GM21529 (cell line): ENCODE results near the gene LHX1.

Experiments used
- ATAC-seq: cut with Tn5 transposase; IDR thresholded peaks from one replicate; pipeline ENCODE4 v1.9.1; 2021; ENCODE audit not compliant: unreplicated experiment

LHX1 gene

GRCh38 chr17:36921095-36921851 is 16.0 kb upstream of the LHX1 start:
- ATAC-seq = no peak

- ATAC-seq = no peak
Observed at GRCh38 chr17:36922175-36922574, 15.1 kb upstream of the LHX1 start.

GRCh38 chr17:36923814-36924221 is 13.5 kb upstream of the LHX1 start:
- no peak for ATAC-seq

GRCh38 chr17:36926226-36926625 is 11.0 kb upstream of the LHX1 start:
- no peak for ATAC-seq

- ATAC-seq = no peak
Observed at GRCh38 chr17:36926701-36927100, 10.6 kb upstream of the LHX1 start.

- ATAC-seq = no peak
Observed at GRCh38 chr17:36928471-36929345, 8.6 kb upstream of the LHX1 start.

- no peak for ATAC-seq
Observed at GRCh38 chr17:36929851-36930582, 7.3 kb upstream of the LHX1 start.

GRCh38 chr17:36930583-36930900 is 6.7 kb upstream of the LHX1 start:
- ATAC-seq = no peak

GRCh38 chr17:36931096-36931696 is 6.1 kb upstream of the LHX1 start:
- no peak for ATAC-seq

- no peak for ATAC-seq
Observed at GRCh38 chr17:36931697-36932382, 5.4 kb upstream of the LHX1 start.

GRCh38 chr17:36932383-36932693 is 4.9 kb upstream of the LHX1 start:
- no peak for ATAC-seq

- ATAC-seq = no peak
Observed at GRCh38 chr17:36932694-36933511, 4.4 kb upstream of the LHX1 start.

GRCh38 chr17:36933512-36934143 is 3.6 kb upstream of the LHX1 start:
- ATAC-seq = no peak

GRCh38 chr17:36934144-36934691 is 3.1 kb upstream of the LHX1 start:
- no peak for ATAC-seq

- ATAC-seq = no peak
Observed at GRCh38 chr17:36934692-36935630, 2.3 kb upstream of the LHX1 start.

- no peak for ATAC-seq
Observed at GRCh38 chr17:36935671-36936454, 1.4 kb upstream of the LHX1 start.

GRCh38 chr17:36936455-36937000 is 747 bp upstream of the LHX1 start:
- ATAC-seq = no peak
